NCI-H345 (cell line): ENCODE data around the gene ADARB2.

Experiments used
- DNase-seq: peaks from one replicate; lab custom pipeline; 2025; lab: John Stamatoyannopoulos, UW

The ADARB2 gene

DNA sequence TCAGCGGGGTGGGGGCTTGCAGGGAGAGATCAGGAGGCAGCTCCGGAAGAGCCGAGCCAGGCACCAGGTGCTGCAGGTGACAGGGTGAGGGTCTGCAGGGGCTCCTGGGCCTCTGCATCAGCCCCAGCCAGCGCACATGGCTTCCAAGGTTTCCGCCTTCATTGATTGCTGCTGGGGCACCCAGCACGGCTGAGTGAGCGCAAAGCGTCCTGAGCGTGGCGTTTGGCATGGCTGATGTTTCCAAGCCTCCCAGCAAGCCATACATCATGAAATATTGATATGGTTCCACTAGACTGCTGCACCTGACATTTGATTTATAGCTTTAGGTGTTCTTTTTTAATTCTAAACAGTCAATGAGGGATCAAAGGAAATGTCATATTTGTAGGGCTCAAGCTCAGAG is 422.1 kb downstream of the ADARB2 start:
- DNase-seq = no peak

DNA sequence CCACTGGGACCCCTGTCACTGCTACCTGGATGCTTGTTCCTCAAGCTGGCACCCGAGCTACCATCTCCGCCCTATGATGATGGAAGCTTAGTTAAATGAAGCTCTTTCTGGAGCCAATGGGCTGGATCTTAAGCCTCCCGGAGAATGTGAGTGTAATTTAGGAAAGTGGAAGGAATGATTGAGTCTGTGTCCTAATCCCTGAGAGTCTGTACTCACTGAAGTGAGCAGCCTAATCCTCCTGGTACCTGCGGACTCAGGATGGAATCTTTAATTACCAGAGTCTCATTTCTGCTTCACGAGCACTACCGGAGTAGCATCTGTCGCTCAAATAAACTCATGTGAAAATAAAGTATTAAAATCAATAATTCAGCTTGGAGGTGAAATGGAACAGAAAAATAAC is 425.6 kb downstream of the ADARB2 start:
- DNase-seq = no peak

DNA sequence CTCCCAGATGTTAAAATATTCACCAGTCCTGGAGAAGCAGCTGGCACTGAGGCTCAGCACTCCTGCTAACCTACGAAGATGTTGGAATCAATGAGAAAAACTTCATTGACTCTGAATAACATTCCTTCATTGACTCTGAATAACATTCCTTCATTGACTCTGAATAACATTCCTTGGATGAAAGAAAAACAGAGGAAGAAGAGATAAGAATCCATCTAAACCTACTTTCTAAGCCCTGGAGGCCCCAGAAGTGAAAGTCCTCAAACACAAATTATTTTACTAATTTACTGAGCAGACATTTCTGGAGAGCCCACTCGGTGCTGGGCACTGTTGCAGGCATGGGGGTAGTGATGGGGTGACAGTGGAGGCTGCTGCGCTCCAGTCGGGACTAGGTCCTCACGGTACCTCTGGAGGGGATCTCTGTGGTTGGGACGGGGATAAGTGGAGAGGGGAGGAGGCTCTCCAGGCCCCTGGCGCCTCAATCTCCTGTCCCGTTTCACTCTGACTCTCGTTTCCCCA is 427.0 kb downstream of the ADARB2 start:
- no peak for DNase-seq

DNA sequence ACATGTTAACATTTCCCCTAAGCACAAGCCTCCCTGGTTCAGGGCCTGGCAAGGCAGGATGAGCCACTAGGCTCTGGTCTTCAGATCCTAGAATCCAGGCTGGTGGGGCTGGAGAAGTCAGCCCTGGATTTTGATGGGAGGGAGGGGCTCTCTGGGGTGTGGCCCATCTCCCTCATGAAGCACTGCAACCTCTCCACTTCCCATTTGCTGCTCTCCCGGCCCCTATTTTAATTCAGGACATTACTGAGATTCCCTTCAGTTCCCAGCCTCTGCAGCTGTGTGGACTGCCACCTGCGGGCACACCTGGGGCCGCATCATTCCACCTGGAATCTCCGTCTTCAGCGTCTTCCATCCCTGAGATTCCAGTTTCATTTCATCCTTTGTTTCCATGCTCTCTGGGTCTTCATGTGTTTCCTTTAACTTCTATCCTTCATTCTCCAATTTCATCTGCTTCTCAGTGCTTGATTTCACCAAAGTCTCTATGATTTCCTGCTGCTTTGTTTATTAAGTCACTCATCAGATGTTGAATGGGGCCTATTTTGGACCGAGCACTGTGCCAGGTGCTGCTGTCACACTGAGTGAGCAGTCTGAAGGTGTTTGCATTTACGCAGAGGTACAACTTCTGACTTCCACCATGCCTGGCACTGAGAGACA is 427.6 kb downstream of the ADARB2 start:
- DNase-seq = no peak

DNA sequence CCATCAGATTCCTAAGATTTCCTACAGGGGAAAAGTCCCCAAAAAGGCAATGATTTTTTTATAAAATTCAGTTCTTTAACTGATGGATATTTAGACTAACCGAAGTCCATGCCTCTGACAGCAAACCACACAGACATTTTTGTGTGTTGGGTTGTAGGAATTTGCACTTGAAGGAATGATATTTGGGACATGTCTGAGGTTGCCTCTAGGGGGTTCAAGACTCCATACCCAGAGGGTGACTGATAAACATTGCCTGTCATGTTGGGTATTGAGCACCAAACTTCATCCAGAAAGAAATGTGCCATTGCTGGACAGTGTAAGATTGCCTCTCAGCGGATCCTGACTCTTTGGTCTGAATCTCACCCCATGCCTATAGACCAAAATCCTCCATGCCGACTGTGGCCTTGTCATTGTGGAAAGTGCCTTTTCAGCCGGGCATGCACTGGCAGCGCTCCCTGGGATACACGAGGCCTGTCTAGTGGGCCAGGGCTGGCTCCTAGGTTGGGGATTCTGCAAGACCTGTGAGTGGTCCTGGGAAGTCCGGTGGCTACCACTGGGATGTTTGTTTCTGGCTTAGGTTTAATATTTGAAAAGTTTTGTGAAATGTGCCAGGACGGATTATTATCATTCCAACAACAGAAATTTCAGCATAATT is 428.2 kb downstream of the ADARB2 start:
- DNase-seq = no peak

DNA sequence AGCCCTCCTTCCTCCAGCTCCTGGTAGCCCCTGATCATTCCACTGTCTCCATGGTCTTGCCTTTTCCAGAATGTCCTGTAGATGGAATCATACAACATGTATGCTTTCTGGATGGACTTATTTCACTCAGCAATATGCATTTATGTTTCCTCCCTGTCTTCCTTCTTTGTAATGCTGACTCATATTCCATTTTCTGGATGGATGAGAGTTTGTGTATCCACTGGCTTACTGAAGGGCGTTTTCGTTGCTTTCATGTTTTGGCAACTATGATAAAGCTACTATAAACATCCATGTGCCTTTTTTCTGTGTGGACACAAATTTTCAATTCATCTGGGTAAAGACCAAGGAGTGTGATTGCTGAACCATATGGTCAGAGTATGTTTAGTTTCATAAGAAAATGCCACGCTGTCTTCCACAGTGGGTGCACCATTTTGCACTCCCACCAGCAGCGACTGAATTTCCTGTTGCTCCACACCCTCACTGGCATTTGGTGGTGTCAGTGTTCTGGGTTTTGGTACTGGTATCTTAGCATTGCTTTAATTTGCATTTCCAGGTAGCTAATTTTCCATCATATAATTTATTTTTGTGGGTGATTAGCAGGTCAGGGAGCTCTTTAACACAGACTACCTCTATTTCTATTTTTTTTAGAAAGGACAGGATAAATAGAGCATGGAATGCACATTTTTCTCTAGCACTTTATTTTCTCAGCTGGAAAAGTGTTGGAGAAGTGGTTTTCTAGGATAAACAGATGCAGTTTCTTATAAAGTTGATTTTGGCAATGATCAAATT is 429.0 kb downstream of the ADARB2 start:
- DNase-seq = no peak

DNA sequence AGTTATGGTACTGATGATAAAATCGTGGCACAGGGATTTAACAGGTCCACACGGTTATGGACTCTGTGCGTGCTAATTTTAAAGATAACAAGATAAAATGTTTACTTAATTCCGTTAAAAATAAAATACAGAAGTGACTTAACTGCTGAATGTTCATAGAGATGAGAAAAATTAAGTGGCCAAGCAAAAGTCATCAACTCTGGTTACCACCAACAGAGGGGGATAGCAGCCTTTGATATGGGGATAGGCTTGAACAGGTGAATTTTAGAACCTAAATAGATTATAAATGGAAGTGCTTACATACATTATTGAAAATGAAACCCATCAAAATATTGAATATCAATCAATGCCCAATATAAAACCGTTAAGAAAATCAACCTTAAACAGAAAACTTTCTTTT is 436.2 kb downstream of the ADARB2 start:
- DNase-seq = no peak

DNA sequence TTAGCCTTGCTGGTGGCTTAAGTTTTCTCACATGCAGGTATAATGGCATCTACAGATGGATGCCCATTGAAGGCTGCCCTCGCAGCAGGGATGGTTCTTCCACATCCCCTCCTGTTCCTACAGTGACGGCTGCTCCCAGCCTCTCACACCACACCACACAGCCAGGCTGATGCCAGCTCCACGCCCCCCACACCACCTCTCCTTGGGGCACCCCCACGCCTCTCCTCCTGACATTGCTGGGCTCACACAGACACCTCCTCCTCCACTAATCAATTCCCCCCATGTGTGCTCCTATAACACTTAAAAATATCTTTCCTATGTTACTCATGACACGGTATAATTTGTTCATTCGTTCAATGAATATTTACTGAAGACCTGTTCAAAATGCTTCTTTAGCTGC is 437.1 kb downstream of the ADARB2 start:
- no peak for DNase-seq

DNA sequence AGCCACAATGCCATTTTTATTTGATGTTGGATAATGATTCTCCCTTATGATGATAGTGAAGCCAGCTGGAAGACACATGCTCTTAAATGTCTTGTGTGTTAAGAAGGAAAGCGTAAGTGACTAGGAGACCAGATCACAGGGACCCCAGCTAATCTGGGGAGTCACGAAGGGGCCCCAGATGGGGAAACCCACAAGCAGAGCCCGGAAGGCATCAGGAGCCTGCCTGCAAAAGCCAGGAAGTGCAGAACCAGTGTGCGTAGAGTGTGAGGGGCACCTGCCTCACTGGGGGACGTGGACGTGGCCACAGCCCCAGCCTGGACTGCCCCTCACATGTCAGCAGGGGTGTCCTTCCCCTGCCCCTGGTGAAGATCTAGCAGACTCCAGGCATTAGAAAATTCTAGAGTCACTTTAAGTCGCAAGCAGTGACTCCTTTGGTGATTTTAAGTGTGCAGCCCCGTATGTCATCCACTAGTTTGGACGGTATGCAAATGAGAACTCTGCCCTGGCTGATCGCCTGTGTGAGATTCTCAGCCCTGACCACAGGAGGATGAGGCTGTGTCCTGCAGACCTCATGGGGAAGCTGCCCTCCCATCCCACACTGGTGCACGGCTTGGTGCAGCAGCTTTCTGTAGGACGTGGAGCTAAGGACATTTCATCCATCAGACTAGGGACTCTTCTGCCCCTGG is 438.1 kb downstream of the ADARB2 start:
- no peak for DNase-seq

DNA sequence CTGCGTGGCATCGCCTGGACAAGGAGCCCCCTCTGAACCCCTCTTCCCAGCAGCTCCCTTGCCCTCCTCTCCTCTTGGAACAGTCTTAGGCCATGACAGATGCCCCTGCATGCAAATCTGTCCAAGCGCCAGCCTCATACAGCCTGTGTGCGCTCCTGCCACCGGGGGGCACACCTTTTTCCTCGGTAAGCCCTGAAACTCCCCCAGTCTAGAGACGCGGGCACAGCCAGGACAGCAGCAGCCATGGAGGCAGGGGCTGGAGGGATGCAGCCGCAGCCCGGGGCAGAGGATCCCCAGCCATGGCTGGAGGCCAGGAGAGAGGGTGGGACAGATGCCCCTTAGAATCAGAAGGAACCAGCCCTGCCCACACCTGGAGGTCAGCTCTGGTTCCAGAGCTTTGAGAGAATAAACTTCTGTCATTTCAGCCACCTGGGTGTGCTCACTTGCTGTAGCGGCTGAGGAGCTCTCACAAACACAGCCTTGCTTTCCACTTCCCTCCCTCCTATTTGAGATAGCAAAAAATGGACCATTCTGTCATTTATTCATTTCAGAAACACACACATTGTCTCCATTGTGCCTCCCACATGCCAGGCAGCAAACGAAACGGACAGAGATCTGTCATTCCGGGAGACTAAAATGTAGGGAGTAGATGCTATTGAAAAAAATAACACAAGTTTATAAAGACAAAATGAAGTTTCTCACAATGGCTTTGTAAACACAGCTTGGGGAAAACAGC is 439.6 kb downstream of the ADARB2 start:
- no peak for DNase-seq

DNA sequence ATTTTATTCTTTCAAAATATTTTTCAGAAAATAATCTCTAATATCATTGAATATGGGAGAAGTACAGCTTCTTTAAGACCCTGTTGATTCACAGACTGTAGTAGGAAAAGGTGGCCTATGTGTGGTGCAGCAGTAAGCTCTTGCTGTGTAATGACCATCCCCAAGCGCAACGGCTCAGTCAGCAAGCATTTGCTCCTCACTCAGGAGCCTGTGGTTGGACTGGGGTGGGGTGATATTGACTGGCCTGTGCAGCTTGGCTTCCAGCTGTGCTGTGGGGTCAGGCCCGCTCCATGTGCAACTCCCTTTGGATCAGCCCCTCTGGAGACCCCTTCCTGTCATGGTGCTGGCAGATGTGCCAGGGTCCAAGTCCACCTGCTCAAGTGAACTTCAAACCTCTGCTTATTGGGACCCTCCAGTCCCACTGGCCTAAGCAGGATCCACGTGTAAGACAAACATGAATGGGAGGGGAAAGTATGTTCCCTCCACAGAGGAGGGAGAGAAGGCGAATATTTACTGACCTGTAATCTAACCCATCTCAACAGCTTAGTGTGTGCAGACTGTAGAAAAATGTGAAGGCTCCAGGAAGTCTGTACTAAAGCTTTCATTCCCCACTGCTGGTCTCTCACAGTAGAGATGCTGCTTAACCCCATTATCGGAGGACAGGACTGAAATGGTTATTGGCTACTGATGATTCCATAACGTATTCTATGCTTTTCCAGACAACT is 441.4 kb downstream of the ADARB2 start:
- no peak for DNase-seq

DNA sequence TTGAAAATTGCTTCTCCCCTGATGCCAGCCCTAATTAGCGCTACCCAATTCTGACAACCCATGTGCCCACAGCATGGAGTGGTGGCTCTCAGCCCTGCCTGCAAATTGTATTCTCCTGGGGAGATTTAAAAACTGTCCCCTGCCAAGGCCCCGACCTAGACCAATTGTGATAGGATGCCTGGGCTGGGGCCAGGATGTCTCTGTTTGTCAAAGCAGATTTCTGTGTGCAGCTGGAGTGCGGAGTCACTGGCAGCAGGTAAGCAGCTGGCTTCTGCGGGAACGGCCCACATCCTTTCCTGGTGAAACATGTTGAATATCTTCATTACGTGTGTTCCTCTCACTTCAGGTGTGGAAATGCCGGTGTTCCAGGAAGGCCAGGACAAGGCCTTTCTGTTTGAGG is 442.6 kb downstream of the ADARB2 start:
- no peak for DNase-seq

DNA sequence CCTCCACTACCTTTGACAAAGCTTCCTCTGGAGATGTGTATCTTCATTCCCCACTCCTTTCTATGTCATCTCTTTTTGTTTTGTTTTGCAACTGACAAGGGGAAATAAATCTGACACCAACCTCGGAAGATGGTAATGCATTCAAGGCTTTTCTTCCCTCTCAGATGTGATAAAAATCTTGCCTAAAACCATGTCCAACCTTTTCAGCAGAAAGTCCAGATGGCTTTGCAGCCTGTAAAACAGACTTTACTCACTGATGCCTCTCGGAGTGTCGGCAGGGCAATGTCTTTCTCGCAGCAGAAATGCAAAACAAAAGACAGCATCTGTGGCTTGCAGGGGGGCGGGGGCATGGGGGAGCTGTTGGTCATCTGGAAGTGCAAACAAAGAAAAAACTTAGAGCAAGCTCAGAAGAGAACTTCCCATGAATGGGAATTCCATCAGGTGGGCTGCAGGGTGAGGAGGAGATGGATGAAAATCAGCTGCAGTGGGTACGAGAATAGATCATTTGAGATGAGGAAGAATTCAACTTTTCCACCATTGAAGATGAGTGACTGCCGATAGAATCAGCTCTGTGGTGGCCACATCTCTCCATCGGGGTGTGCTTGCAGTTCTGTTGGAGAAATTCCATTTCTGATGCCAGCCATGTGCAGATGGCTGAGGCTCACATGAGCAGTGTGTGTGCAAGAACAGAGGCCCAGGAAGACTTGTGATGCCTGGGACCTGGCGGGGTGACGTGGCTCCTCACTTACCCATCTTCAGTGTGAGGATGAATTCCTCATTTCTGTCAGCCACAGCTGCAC is 443.5 kb downstream of the ADARB2 start:
- DNase-seq = no peak

DNA sequence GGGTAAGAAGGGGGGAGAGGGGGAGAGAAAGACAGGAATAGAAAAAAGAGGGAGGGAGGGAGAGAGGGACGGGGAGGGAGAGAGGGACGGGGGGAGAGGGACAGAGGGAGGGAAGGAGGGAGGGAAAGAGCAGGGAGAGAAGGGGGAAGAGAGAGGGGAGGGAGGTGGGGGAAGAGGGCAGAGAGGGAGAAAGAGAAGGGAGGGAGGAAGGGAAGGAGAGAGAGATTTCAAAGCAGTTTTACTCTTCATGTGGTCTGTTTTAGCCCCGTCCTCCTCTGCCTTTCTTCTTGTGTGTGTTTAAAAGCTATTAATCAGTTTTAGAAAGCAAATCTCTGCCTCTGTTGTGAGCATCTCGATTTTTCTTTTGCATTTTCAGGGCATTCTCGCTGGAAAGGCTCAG is 444.2 kb downstream of the ADARB2 start:
- no peak for DNase-seq

DNA sequence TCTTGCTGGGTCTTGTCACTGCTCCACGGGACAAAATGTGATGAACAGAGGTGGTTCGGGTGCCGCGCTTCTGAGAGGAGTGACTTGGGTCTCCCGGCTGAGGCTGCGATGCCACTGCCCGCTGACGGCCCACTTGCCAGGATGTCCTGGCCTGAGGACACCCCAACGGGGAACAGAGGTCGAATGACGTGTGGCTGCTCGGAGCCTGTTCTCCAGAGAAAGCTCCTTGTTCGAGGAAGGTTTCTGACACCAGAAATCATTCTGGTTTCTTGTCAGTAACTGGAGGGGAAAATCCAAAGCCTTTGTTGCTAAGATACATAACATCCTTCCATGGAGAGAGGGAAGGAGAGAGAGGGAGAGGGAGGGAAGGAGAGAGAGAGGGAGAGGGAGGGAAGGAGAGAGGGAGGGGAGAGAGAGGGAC is 444.7 kb downstream of the ADARB2 start:
- no peak for DNase-seq

DNA sequence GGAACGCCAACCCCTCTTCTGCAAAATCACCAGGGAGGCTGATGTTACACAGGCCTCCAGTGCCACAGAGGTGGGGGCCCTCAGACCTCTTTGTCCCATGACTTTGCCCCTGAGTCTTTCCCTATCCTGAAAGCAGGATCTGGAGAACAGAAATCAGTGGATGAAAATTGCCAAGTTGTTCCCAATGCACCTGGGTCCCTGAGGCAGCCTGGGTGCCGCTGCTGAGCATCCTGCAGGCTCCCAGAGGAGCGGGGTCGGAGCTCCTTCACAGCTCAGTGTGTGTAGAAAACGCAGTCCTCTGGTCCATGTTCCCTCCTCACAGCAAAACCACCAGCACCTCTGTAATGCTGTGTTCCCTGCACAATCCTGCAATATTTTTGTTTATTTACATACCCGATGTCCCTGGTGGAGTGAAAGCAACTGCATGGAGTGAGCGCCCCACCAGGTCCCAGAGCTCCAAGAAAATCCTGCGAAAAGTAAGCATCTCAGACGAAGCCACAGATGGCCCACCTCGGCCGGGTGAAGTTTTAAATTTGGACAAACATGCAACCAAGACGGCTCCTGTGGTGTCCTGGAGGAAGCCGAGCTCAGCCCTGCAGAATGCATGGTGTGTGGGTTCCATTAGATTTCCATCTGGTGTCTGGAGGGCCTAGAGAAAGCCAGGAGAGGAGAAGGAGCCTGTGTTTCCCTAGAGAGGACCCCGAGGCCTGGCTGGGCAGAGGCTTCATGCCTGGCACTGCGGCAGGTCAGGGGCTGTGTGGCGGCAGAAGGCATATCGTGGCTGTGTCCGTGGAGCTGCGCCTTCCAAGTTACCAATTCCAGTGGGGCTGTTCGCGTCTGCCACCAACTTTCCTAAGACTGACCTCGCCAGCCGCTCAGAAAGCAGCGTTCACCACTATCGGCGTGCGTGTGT is 445.9 kb downstream of the ADARB2 start:
- no peak for DNase-seq

DNA sequence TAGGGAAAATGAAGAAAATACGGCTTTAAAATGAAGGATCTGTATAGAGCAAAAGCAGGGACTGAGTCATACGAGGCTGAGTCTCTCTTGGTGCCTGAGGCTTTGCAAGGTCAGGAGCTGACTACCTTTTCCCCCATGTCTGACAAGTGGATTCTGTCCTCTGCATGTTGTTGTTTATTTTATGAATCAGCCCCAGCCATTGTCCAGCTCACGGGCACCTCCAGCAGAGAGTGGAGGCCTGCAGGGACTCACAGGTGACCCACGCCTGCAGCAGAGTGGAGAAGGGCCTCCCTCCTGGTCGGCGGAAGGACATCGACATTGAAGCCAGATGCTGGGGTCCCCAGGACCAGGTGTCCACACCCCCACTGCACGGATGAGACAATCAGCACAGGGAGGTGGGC is 447.3 kb downstream of the ADARB2 start:
- DNase-seq = no peak

DNA sequence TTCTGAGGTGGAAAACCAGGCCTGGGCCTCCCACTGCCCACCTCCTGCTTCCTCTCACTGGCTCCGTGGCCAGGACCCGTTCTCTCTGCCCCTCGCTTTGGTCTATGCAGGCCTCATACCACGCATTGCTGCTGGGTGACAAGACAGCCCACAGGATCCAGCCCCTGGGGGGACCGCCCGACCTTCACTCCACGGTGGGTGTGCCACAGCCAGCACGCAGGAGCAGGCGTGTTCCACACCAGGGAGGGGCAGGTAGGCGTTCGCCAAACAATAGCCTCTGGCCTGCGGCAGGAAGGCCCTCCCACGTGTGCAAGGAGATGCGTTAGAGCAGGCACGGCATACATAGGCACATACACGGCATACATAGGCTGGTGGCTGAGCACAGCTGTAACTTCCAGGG is 447.7 kb downstream of the ADARB2 start:
- no peak for DNase-seq

DNA sequence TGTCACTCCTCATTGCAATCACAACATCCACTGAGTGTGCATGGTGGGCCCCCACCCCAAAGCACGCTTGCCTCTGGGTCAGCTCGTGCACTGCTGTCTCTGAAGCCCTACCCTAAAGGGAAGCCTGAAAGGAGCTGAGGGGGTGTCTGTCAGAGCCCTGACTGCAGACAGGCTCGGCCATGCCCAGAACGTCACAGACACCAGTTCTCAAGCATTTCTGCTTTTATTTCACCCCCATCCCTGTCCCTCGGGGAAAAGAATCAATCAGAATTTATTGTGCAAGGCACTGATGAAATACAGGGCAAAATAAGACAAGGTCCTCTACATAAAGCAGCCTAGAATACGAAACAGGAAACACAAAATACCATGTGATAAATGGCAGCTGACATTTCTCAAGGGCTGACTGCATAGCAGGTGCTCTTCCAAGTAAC is 449.3 kb downstream of the ADARB2 start:
- no peak for DNase-seq
